ENCODE results near the gene PRKG1.

The PRKG1 gene

DNA sequence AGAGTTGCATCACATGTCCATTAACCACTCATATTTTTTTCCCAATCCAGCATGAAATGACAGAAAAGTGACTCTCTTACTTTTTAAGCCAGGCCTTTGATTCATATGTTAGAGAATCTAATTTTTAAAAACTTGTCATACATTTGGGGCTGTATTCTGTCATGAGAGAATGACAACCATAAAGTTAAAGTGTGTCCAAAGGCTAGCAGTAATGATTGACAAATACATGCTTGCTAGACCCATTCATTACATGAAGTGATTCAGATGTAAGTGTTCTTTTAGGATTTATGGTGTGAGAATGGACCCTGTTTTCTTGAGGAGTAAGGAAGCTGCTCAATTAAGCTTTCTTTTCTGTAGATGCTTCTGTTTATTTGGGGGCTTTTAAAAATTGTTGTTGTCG, 549.7 kb downstream of the PRKG1 start:
- DNase-seq: no peak

DNA sequence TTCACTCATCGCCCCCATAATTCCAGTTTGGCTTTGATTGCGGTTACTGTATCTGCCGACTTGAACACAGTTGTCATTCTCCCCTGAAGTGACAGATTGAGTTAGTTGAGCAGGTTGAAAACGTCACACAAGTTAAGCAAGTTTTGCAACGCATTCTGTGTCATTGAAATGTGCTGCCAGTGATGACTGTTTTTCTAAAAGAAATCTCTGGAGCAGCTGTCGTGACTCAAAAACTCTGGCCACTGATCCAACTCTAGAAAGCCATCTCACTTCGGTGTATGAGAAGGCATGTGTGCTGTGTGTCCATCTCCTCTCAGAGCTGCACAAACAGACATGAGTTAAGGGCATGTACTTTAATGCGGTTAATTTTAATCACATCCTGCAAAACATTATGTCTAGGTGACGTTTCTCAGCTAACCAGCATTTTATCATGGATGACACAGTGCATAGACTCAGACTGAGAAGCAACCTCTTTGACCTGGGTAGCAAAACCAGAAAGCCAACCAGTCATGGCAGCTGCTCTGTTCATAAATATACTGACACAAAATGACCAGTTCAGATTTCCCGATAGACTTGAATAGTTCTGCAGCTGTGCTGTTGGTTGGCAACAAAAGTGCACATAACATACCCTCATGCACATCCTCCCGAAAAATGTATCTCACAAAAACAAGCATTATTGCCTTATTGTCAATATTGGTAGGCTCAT, 555.8 kb downstream of the PRKG1 start:
- no peak for DNase-seq

DNA sequence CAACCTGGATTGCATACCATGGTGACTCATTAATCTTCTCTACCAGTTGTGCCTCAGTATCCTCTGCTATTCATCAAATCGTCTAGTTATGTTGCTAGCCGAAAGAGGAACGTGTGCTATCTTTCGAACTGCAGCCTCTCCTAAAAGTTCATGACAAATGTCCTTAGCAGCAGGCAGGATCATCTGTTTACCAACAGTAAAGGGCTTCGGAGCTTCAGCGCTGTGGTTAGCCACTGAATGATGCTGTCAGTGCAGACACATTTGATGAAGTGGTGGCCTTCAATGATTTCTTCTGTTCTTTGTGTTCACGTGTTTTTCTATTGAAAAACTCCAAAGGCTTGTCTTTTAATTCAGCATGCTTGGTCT, 556.3 kb downstream of the PRKG1 start:
- no peak for DNase-seq

DNA sequence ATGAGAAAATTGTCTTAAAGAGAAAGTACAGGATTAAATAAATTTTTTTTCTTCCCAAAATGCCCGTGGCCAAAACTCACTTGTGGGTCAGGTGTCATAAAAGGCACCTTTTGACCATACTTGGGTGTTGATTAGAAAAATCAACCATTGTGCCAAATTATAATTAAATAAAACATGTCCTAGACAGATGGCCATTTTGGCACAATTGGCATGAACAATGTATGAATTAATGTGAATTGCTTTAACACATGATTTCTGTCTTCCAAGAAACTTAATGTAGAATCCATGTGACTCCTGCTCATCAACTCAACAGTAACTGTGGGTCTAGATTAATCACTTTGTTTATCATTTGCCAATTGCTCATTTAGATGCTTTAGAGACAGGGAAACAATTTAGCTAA, 561.1 kb downstream of the PRKG1 start:
- DNase-seq: no peak

DNA sequence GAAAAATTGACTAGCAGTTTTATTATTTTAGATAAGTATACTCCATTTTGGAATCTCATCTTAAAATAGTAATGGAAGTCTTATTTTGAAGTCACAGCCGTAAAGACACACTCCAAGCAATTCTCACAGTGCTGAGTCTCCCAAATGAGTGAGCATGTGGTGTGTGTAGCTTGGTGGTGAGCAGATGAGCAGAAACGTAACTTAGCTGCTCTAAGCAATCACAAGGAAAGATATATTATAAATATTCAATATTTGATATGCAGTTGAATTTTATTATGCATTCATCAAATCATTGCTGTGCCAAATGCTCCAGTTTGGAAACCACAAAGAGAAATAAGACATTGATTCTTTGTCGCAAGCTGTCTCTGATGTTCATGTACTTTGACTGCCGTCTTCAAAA, 563.9 kb downstream of the PRKG1 start:
- DNase-seq: no peak

DNA sequence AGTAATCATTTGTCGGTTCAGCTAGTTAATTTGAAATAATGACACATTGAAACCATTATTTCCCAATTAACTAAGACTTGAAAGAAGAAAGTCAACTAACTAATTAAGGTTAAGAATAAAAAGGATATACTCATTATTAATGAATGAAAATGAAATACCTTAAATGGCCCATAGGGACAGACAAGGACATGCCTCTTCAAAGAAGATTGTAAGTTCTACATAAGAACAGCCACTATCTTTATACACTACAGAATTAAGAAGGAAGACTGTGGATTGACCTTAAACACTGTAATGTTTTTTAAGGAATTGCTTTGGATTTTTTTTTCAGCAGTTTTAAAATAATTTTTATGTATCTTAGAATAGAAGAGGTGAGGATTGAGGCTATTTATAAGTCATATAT, 564.5 kb downstream of the PRKG1 start:
- no peak for DNase-seq

DNA sequence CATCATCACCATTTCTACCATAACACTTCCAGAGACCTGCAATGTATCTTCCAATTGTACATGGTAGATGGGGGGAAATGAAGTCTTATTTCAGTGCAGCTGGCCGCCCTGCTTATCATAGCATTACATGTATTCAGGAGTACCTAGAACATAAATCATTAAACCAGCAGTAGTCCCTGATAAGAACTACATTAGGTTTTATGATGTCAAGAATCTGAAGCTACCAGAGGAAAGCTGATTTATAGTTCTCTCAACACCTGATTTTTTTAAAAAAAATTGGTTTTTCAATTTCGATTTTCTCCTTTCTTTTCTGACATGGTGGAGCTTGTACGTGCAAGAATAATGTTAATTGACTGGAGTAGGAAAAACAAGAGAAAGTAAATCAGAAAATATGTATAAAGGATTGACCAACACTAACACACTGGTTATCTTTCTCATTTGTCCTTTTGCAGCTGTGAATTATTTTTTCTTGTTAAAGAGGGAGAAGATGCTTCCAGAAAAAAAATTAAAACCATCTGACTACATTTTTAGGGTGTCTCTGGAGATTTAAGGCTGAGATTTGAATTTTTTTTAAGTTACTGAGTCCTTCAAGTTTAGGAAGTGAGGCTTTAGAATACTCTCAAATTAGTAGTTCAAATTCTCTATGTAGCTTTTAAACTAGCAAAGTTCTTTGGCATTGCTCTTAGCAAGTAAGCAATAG, 566.0 kb downstream of the PRKG1 start:
- DNase-seq: no peak

DNA sequence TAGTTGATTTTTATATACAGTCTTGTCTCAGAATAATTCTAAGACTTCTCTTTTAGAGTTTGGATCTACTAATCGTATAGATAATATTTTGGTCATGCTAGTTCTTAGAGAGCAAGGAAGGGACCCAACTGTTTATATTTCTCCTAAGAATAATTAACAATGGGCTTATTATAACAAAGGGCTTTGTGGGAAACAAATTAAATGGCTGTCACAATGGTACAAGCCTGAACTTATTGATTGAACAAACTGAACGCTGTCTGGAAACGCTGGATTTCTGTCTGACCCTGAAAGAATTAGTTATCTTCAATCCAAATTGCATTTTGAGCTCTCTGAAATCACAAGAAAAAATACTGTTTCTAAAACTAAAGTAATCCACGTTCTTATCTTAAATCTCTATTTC, 568.3 kb downstream of the PRKG1 start:
- DNase-seq: no peak

DNA sequence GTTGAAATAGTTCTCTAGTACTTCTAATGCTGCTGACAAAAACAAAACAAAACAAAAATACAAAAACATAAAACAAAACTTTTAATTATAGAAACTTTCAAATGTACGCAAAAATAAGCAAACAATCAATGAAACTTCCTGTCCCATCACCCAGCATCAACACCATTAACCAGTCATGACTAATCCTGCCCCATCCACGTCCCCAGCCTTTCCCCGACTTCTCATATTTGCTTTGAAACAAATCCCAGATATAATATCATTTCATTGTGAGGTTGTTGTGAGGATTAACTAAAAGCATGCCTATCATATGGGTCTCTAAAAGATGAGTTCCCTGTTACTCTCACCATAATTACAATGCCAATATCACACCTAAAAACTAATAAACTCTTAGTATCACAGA, 569.4 kb downstream of the PRKG1 start:
- DNase-seq: no peak

DNA sequence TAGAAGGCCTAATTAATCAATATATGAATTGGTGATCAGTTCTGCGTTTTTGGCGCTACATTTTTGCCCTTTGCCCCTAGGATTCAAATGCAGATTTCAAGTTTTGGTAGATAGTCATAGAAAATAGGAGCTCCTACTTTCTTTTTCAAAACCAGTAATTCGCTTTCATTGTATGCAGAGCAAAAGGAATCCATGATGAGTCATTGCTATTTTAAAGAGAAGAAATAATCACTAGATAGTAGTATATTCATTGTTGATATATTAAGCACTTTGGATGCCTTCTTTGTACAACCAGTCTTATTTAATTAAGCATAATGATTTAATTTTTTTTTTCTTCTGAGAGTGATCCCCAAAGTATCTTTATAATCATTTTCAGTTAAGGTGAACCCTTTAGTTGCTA, 574.8 kb downstream of the PRKG1 start:
- no peak for DNase-seq

DNA sequence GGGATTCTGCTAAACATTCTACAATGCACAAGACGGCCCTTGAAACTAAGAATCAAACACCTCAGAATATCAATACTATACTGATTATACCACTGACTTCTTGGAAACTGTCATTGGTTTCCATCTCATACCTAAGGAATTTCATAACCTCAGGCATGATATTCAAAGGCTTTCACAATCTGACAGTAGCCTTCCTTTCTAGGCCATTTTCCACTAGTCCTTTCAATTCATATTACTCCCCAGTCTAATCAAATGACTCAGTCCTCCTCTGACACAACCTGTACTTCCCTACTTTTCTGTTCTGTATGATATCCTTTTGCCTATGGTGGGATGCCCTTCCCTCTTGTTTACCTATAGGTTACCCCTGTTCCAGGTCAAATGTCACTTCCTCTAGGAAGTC, 576.8 kb downstream of the PRKG1 start:
- DNase-seq: no peak

DNA sequence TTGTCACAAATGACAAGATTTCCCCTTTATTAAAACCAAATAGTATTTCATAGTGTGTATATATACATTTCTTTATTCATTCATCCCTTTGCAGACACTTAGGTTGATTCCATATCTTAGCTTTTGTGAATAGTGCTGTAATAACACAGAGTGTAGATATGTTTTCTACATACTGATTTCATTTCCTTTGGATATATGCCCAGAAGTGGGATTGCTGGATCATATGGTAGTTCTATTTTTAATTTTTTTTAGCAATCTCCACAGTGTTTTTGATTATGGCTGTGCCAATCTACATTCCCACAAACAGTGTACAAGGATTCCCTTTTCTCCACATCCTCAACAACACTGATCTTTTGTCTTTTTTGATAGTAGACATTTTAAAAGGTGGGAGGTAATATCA, 578.7 kb downstream of the PRKG1 start:
- no peak for DNase-seq

DNA sequence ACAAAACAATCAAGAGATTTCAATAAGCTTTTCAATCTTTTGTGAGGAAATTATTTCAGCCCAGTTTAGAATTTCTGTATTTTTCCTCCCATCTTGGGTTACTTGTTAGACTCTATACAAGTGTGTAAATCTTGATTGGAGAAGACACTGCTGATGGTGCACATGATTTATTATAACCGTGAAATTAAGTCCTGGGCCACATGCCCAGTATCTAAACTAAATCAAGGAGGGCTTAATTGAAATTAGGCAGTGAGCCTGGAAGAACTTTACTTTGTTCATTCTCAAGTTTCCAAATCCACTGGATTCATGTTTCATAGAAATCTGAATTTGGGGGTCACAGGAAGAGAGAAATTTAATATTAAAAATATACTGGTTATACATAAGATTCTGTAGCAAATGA, 580.6 kb downstream of the PRKG1 start:
- DNase-seq: no peak

DNA sequence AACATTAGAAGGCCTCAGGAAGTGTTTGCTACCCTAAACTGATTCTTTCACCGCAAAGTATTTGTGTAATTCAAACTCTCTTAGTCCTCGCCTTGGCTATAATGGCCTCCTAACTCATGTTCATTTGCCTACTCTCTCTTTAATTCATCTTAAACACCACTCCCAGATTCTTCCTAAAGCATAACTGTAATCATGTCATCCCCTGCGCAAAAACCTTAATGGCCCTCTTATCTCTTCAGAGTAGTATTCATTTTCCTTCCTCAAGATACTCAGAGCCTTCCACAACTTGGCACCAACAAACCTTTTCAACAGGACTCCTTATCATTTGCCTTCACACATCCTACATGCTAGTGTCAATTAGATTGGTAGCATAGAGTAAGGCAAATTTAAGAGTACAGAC, 582.2 kb downstream of the PRKG1 start:
- no peak for DNase-seq

DNA sequence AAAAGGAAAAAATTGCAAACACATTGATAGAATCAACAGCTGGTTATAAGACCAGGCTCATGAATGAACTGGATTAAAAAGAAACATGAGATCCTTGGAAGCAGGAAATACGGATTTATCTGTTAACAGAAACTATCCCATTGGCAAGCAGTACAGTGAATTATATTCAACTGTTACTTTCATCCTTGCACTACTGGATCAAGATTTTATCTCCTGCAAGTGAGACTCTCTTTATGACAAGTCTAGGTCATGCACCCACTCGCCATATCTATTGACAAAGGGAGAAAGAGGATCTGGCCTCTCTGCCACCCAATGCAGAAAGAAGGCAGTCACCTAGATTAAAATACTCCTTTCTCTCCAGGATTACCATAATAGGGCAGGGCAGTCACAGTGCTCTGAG, 583.7 kb downstream of the PRKG1 start:
- no peak for DNase-seq

DNA sequence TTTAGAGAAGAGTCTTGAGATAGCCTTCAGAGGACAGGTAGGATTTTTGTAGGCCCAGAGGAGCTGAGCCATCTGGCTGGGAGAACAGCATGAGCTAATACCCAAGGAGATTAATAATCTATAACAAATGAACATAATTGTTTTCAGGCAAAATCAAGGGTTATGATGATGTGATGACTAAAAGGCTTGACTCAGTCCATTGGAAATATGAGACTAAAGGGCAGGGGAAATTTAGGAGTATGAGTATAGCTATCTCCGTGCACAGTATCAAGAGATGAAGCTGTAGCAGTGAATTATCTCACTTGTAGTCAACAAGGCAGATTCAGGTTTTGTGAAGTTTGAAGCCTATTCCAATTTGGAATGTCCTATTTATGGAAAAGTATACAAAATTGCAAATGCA, 585.1 kb downstream of the PRKG1 start:
- no peak for DNase-seq

DNA sequence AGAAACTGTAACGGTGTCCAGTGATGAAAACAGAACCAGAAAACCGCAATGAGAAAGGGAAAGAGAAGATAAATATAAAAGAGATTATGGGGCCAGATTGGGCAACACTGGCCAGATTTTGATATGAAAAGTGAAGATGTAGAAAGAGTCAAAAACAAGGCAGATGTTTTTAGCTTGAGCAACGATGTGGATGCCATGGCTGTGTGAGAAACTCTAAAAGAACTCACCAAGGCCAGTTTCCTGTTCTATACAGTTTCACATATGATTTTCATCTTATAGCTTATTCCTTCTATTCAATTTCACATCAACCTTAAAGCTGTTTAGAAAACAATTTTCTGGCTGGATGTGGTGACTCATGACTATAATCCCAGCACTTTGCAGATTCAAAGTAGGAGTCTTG, 588.8 kb downstream of the PRKG1 start:
- DNase-seq: no peak

DNA sequence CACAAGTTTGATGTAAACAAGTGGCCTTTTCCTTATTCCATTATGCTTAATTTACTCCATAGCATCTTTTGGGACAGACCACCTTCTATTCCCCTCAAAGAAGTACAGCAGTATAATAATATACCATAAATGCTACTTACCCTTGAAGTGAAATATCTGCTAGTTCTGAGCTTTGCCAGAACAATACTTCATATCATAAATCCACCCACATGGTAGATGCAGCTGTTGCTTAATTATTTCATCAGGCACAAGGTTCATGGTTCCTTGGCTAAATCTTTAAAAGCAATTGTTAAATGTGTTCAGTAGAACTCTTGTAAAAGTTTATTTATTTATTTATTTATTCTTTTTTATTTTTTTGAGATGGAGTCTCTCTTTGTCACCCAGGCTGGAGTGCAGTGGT, 592.2 kb downstream of the PRKG1 start:
- DNase-seq: no peak

DNA sequence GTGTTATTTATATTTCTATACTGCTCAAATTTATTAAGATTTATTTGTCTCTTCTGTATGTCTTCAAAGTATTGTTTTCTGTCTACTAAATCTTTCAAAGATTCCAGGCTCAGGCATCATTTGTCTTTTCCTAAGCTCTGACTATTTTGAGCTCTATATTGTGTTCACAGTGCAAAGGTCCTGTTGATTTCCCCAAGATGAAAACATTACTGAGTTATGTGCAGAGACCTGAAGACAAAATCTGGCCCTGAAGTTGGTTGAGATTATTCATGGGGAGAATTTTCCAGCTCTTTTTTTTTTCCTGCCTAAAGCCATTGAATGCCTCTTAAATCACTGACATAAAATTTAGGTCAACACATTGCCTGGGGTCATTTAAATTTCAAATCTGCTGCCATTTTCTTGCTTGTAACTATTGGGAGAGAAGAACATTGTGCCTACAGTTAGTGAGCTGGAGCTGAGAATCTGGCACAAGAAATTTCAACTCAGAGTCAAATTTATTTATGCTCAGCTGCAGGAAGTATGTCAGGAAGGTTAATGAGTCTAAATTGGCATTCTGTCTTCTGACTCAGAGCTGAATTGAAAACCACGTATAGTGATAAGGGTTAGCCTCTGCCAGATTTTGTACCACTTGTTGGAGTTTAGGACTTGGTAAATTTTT, 593.5 kb downstream of the PRKG1 start:
- DNase-seq: no peak

DNA sequence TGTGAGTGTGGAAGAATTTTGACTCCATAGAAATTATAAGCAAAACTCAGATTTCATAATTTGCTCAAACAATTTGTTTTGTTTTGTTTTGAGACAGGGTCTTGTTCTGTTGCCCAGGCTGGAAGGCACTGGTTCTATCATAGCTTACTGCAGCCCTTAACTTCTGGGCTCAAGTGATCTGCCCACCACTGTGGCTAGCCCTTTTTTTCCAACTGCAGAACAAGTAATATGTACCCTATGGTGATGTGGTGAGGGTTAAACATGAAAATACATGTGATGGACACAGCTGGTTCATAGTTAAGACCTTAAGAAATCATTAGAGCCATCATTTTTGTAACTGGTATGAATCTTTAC, 594.0 kb downstream of the PRKG1 start:
- DNase-seq: no peak

DNA sequence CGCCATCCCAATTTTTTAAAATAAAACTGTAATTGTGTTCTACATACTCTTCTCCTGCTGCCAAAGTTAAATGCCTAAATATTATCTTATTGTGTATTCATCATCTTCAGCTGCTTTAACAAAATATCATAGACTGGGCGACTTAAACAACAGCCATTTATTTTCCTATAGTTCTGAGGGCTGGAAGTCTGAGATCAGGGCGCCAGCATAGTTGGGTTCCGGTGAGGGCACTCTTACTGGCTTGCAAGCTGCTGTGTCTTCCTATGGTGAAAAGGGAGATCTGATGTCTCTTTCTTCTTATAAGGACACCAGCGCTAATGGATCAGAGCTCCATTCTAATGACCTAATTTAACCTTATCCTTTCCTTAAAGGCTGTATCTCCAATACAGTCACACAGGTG, 594.8 kb downstream of the PRKG1 start:
- DNase-seq: no peak

DNA sequence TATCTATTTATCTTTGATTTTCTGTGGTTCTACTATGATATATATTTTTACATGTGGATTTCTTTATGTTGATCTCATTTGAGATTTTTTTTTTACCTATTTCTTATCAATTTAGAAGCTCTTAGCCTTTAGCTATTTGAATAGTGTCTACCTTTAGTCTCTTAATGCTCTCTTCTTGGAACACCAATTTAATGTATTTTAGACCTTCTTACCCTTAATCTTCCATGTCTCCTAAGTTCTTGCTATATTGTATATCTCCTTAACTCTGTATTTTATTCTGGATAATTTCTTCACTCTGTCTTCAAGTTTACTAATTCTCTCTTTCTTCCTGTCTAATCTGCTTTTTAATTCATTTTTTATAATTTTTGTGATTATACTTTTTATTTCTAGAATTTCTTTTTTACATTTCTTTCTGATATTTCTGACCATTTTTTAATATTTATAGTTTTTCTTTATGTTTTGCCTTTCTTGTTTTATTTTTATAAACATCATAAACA, 597.8 kb downstream of the PRKG1 start:
- DNase-seq: no peak

DNA sequence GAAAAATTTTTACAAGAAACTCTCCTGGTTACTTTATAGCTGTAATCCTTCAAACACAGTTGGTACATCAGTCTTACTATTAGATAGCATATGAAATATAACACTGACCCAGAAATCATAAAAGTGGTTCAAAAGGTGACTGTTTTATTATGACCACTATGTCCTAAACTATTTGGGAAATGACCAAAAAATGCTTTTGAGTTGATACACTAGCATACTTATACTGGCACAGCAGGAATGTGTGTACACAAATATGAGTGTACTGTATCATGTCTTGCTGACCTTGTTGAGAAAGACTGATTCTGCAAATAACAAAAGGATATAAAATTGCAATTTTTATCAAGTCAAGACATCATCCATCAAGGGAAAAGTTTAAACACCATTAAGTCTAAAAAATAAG, 600.8 kb downstream of the PRKG1 start:
- no peak for DNase-seq

DNA sequence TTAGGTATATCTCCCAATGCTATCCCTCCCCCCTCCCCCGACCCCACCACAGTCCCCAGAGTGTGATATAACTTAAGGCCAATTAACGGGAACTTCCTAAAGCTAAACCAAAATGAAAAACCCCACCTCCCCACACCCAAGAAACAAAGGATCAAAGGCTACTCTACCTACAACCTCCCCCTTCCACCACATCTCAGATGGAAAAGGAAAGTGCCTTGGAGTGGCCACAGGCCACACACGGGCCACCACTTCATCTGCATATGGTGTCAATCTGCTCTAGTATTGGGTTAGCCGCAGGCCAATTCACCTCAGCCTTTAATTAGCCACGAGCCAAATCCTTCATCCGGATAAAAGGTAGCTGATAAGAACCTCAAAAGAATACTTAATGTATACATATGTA, 605.6 kb downstream of the PRKG1 start:
- no peak for DNase-seq
